ENCODE measurements around the gene MSMB. TPM values are rescaled to one million over a fixed set of nuclear protein-coding genes. Genes with fewer than 3 reads are reported as not detected.

Gene MSMB
- total and polyA plus RNA-seq, 9 of the 15 experiments (the other 6 are each of a cell fraction or from before 2014, with no cell fraction given) = 0.21 to 0.60 TPM; not detected in 7

DNA sequence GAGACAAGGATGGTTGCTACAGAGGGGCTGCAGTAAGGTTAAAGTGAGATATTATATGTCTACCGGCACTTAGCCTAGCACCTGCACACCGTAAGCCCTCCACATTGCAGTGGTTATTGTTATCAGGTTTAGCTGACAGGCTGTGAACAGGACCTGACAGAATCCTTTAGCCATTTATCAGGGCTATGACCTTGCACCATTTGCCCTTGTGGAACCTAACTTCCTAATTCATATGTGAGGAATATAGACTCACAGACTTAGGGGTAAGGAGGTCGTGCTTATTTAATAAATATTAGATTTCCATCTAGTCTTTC is 25.8 kb downstream of the MSMB start (continued):
- TF ChIP-seq, protein P1, sequence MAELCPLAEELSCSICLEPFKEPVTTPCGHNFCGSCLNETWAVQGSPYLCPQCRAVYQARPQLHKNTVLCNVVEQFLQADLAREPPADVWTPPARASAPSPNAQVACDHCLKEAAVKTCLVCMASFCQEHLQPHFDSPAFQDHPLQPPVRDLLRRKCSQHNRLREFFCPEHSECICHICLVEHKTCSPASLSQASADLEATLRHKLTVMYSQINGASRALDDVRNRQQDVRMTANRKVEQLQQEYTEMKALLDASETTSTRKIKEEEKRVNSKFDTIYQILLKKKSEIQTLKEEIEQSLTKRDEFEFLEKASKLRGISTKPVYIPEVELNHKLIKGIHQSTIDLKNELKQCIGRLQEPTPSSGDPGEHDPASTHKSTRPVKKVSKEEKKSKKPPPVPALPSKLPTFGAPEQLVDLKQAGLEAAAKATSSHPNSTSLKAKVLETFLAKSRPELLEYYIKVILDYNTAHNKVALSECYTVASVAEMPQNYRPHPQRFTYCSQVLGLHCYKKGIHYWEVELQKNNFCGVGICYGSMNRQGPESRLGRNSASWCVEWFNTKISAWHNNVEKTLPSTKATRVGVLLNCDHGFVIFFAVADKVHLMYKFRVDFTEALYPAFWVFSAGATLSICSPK (IDR thresholded peaks at IDR 0.05; ENCODE audit: borderline replicate concordance) = no peak
- TF ChIP-seq ZC3H11A (IDR thresholded peaks at IDR 0.05; ENCODE audit: low read depth, low read length) = no peak
- TF ChIP-seq CHD2 (IDR thresholded peaks at IDR 0.05; ENCODE audit: low read depth, low read length) = no peak
- TF ChIP-seq SIRT6 (IDR thresholded peaks at IDR 0.05; ENCODE audit: low read depth, low read length) = no peak
- TF ChIP-seq NR2C1 (IDR thresholded peaks at IDR 0.05) = peak; percentile 47; the same call in 1 of the 2 replicates
- 0 out of 2 replicates have a peak, but pooled peaks have one; percentile 20 for TF ChIP-seq NR2C1 (tag; IDR thresholded peaks at IDR 0.05)
- TF ChIP-seq NFIC (IDR thresholded peaks at IDR 0.05) = peak; percentile 31
- TF ChIP-seq HDAC1 (IDR thresholded peaks at IDR 0.05) = peak in 1 of 2 experiments; percentile 10; a peak in 1 of 4 replicates
- peak; percentile 56; the same call in 1 of the 2 replicates for TF ChIP-seq POLR2AphosphoS5 (IDR thresholded peaks at IDR 0.05; ENCODE audit: control insufficient read depth, insufficient read depth, low read depth, low read length)
- TF ChIP-seq ZNF41 (CRISPR knock-in tag; conservative IDR thresholded peaks at IDR 0.05) = no peak
- no peak for TF ChIP-seq BRCA1 (IDR thresholded peaks at IDR 0.05)
- TF ChIP-seq BRCA1 (CRISPR knock-in tag; IDR thresholded peaks at IDR 0.05) = no peak
- peak; percentile 51; the same call in 1 of the 2 replicates for TF ChIP-seq NCOR1 (IDR thresholded peaks at IDR 0.05)
- no peak for TF ChIP-seq FOS (IDR thresholded peaks at IDR 0.05; ENCODE audit: extremely low read depth, insufficient read length)
- no peak for TF ChIP-seq NEUROD1 (IDR thresholded peaks at IDR 0.05; ENCODE audit: borderline replicate concordance, low read depth, low read length, partially characterized antibody)
- TF ChIP-seq NFATC3 (IDR thresholded peaks at IDR 0.05) = no peak
- no peak for TF ChIP-seq NRF1 (conservative IDR thresholded peaks at IDR 0.05 in 1 of 2, IDR thresholded peaks at IDR 0.05 in 1 of 2)
- no peak for TF ChIP-seq ZFPM2 (CRISPR knock-in tag; IDR thresholded peaks at IDR 0.05)
